SKM-1 (cell line): ENCODE measurements around the gene MYO16.
"Not testable (repeated sequence)": the region's sequence is repeated elsewhere in the genome, so short reads cannot be mapped to it uniquely, and the experiment has no call there.

Experiments
- DNase-seq: peaks from one replicate; lab custom pipeline; 2025; ENCODE audit not compliant: unreplicated experiment; lab: John Stamatoyannopoulos, UW

Gene MYO16

DNA sequence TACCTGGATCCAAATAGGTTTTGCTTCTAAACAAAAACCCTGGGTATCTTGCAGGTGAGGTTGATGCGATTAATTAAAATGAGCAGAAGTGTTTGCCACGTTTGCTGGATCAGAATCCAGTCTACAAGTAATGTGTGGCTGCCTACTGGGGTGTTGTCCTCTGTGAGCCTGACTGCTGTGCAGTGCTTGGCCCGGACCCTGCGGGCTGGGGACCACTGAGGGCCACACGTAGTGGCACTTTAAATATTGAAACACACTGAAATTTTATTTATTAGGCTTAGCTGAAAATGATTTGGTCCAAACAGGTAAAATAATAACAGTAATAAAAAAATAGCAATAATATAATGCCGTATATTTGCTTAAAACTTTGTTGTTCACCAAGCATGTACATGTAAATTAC, 338.0 kb downstream of the MYO16 start:
- DNase-seq = no peak

DNA sequence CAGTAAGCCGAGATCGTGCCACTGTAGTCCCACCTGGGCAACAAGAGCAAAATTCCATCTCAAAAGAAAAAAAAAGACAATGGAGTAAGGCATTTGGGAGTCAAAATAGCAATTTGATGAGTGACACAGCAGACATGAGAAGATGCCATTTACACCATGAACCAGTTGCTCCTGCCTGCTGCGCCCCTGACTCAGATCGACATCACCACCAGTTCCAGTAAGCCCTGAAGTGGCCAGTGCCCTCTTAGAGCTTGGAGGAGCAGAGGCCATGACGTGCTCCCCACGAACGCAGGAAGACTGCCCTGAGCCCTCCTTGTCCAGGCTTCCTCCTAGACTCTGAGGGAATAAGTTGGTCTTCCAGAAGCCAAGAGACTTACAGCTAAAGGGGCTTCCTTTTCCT, 339.2 kb downstream of the MYO16 start:
- no peak for DNase-seq

DNA sequence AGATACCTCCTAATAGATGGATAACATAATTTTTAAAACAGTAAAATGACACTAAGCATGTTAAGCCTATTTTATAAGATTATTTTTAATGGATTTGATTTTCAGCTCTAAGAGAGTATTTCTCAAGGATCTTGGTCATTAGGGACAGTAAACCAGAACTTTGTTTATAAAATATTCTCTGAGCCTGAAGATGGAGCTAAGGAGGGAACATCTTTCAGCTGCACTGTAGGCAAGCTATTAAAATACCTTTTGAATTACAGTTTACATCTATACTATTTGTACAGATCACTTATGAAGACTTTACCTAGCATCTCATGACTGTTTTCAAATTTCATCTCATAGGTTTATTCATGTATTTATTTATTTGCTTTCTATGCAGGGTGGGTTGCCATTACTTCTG, 345.3 kb downstream of the MYO16 start:
- no peak for DNase-seq

DNA sequence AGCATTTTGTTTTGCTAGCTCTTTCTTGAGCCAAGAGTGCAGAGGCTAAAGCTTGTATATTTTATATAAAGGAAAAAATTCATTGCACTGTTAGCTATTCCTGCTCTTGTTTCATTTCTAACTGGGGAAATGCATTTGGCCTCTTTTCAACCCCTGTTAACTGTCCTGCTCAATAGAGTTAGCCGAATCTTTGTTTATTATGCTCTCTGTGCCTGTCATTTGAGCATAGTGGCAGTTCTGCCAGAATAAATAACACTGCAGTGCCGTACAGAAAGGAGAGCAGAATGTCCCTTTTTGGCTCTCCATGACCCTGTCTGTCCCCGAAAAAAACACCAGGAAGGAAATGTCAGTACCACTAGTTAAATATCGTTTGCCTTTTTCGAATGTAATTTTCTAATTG, 350.8 kb downstream of the MYO16 start:
- no peak for DNase-seq

DNA sequence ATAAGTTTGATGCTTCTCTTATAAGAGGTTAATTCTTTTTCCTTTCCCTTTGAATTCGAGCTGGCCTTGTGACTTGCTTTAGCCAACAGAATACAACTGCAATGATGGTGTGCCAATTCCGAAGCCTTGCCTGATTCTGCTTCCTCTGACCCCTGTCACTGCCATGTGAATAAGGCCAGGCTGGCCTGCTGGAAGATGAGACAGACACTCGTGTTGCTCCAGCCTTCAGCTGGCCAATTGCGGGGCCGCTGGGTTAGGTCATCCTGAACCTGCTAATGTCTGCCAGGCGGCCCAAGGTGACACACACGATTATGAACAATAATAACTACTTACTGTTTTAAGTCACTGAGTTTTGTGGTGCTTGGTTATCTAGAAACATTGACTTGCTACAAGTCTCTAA, 352.0 kb downstream of the MYO16 start:
- DNase-seq = no peak

DNA sequence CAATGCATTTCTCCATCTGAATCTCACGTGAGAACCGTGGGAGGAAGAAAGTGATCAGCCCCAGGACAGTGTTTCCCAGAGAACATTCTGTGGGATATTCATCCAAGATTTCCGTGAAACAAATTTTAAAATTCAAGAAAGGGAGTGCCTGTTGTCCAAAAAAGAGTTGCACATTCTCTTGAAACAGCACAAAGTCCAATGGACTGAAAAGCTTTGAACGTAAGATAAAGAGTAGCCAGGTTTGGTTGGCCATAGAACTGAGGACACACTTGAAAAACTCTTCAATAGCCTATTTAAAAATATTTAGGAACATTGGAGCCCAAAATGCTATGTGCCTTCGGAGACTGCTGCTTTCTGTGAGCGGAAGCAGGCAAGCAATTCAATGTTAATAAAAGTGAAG, 353.9 kb downstream of the MYO16 start:
- no peak for DNase-seq

DNA sequence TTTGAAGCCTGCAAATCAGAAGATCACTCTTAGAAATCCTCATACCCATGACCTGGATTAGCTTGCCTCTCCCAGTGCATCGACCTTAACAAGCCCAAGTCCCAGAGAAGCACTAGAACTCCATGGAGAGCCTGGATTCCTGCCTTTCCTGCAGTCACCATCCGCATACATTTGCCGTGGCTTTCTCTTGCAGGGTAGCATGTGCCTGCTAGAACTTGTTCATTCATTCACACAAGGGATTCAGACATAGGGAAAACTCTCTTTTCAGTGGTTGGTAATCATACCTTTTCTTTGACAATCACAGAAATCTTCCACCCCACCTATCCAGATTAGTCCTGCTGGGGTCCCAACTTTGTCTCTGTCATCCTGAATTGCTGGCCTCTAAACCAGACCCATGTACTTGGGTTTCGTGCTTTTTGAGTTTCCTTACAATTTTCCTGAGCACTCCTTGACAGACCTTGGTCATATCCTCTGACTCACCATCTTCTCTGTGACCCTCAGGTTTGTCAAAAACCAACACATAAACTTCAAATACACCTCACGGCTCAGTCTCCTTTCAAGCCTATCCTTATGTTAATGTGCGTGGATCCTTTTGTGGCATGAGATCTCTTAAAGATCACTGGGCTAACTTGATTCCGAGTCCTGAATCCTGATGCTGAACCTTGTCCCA, 355.0 kb downstream of the MYO16 start:
- DNase-seq = no peak

DNA sequence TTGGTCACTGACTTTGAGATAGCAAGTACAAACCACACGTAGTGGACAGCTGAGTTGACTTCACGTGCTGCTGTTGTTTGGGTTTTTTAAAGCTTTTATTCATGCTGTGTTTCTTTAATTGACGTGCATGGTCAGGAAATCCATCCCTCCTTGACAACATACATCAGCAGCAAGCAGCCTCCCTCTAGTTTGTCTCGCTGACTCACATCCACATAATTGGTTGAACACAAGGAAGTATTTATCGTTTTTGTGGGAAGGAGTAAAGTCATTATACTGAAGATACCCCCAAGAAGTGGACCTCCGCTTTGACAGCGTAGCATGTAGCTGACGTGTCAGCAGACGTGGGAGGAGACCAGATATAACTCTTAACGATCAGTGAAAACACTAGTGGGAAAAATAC, 355.8 kb downstream of the MYO16 start:
- no peak for DNase-seq

DNA sequence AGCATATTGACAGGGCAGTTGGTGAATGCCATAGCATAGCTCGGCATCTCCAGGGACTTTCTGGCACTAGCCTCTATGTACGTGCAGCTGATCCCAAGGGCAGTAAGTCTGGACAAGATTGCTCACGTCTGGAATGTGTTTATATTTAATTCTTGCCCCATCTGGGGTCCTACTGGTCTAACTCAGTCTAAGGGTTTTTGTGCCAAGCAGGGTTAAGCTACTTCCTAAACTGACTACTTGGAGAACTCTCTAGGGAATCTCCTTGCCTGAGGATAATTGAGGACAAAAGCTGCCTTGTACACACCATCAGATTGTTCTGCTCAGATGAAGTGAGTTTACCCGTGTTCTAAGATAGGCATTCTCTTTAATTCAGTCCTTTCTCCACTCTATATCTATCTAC, 358.1 kb downstream of the MYO16 start:
- no peak for DNase-seq

DNA sequence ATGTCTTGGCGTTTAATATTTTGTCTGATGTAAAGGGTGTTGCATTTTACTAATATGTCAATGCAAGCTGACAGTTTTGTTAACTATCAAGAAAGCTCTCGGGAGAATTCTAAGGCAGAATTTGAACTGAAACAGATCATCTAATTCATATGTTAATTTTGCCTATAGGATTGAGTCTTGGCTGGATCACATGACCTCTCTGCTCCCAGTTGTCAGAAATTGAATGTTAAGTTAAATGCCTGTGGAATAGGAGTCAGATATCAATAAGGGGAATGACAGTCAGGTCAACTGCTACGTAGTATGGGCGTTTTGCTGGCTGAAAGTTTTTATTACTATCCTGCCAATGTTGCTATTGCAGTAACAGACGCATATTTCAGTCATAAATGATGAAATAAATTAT, 358.5 kb downstream of the MYO16 start:
- DNase-seq = no peak

DNA sequence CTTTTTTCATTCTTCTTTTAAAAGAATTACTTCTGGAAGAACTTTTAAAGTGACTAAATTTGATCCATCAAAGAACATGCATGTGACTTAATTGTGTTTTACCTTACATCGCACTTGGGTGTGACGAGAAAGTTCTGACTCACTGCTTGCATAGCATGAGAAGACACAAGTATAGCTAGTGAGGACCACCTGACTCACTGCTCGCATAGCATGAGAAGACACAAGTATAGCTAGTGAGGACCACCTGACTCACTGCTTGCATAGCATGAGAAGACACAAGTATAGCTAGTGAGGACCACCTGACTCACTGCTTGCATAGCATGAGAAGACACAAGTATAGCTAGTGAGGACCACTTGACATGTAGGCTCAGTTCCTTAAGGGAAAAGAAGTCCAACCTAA, 362.0 kb downstream of the MYO16 start:
- DNase-seq = not testable (repeated sequence)

DNA sequence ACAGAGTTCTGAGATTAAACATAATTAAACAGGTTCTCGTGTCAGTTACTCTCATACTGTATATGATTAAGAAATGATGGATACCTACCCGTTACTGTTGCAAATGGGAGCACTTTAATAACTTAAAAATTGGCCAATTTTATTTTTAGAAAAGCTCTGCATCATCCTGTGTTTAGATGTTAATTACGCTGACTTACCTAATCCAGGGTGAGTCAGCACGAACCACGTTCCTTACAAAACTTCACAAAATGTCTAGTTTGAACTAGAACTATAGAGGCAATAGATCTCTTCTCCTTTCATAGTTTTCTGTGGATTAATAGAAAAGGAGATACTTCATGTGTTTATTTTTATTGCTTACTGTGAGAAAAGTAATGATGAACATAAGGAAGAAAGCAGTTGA, 363.9 kb downstream of the MYO16 start:
- no peak for DNase-seq

DNA sequence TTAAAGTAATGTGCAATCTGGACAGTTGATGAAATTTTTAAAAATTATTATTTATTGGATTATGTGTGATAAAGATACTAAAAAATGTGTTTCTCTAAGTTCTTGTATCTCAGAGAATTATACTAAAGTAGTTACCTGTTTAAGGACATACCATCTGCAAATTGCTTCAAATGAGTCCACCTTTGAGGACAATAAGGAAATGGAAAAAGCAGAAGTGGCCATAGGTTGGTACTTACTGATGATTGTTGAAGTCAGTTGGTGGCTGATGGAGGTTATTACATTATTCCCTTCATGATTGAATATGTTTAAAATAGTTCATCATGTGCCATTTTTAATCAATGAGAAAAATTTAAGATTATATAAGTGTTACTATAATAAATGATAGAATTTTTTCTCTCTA, 367.0 kb downstream of the MYO16 start:
- DNase-seq = no peak

DNA sequence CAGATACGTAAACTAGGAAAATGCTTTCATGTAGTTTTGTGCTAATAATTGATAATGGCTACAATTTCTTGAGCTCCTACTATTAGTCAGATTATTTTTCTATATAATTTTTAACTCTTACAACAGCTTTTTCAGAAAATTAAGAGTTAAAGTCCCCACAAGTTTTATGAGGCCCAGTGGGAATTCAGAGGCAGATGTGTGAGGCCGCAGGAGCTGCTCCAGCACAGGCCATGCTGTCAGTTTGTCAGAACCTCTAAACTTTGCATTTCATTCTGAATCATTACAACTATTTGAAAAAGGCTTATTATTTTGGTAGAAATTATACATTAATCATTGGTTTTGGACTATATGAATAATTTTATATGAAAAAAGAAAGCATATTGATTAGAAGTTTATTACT, 370.8 kb downstream of the MYO16 start:
- no peak for DNase-seq

DNA sequence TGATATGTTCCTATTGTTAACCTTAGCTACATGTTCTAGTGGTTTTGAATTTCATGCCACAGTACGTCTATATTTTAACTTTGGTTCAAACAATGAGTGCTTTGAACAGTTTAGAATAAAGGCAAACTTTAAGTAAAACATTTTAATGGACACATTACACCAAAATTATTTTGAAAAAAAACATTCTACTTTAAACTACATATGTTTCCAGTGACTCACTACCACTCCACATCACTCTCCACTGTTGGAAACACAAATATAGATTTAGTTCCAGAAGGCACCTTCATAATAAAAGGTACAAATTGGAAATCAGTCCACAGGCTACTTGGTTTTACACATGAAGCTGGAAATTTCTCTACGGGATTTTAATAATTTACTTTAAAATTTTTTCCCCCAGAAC, 373.5 kb downstream of the MYO16 start:
- DNase-seq = no peak

DNA sequence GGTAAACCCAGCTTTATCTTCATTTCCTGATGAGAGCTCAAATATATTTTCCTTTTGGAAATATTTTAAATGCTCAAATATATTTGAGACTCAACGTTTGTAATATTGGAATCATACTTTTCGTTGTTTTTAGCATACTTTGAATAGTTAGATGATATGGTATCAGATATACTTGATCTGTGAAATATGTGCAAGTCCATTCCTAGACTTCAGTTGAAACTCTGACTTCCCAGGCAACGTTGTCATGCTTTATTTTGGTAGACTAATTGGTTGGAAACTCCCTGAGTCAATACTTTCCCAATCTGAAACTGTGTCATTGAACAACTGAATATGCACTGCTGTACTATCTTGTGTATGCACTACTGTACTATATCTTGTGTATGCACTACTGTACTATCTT, 378.5 kb downstream of the MYO16 start:
- no peak for DNase-seq

DNA sequence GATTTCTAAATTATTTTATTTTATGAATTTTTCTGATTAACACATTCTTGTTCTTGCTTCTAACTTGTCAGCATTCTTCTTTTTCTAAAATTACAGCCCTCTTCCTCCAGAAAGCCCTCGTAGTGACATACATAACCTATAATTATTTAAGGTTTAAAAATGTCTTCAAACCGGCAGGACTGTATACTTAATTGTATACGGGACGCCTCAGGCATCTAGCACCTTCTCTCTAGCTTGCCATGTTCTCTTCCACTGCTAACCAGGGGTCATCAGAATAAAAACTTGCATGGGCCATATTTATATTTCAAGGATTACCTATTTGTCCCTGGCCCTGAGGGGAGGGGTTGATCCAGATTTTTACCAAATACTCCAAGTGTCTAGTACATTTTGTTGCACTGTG, 380.3 kb downstream of the MYO16 start:
- no peak for DNase-seq

DNA sequence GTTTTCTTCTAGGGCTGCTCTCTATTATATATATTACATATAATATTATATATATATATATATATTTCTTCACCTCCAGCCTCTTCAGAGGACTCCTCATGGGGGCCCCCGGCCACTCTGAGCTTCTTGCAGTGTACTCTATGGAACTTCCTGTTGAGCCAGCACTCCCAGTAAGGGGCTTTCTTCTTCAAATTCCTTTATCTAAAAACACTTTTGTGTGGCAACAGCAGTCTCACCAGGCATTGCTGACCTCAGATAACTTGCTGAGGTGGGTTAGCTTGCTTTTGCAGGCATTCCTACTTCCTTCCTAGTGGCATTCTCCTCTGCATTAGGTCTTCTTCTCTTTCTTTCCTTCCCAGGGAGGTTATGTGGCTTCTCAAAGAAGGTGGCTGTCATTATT, 381.5 kb downstream of the MYO16 start:
- DNase-seq = peak; percentile 40

DNA sequence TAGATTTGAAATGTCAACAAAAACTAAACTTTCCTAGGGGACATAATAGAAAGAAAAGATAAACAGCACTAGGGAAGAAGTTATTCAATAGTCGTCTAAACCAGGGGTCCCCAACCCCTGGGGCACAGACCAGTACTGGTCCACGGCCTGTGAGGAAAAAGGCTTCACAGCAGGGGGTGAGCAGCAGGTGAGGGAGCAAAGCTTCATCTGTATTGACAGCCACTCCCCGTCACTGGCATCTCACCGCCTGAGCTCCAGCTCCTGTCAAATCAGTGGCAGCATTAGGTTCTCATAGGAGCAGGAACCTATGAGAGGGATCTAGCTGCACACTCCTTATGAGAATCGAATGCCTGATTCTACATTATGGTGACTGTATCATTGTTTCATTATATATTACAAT, 382.7 kb downstream of the MYO16 start:
- DNase-seq = no peak

DNA sequence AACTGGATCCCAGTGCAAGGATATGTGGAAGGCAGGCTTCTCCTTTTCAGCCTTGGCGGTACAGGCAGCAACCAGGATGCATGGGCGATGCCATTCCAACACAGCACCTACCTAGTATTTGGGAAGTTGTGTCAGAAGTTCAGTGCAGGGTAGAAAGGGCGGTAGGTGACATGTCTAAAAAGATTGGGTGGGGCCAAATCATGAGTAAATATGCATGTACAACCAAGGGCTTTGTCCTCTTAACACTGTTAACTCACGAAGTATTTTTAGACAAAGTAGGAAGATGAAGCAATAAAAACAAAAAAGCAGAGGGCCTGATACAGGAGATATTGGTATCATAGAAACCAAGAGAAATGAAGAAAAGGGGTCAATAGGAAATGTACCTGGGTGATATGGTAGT, 392.1 kb downstream of the MYO16 start:
- DNase-seq = no peak

DNA sequence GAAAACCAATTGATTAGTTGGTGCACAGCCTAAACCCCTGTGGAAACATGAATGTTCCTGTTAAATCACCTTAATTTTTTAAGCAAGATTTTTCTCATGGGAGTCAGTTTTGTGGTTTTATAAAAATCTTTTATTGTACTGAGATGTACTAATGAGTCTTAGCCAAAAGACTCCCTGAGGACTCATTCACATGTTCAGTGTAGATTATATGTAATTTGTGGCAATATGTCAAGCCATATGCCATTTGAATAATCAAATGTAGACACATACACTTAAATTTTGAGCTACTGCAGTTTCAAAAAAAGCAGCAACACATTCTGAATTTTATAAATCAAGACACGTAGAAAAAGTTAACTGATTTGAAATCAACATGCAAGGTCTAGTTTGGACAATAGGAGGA, 395.2 kb downstream of the MYO16 start:
- no peak for DNase-seq

DNA sequence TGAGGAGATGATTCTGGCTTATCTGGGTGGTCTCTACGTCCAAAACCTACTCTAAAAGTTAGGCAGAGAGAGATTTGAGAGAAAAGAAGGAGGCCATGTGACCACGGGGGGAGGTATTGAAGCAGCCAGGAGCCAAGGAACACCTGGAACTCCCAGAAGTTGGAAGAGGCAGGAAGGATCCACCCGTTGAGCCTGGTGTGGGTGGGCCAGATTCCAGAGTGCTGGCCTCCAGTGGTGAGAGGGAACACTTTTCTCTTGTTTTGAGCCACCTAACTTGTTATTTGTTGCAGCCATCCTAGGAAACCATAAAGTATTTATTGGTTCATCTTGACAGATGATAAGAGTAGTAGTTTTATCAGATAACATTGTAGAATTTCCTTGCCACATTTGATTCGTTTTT, 396.9 kb downstream of the MYO16 start:
- DNase-seq = no peak

DNA sequence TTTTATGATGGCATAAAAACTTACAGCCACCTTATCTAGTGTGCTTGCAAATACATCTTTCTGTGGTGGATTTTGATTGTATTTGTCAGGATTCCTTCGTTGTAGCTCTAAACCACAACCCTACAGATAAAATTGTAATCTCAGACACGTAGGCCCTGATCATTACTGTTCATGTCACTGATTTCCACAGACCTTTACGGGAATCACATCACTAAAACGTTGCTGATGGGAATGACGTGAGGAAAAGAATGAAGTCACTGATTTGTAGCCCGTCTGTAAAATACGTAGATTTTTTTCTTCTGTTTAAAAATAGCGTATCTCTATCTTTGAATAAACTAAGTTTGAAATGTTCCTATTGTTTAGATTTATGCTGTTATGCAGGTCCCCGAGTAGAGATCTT, 399.2 kb downstream of the MYO16 start:
- no peak for DNase-seq

DNA sequence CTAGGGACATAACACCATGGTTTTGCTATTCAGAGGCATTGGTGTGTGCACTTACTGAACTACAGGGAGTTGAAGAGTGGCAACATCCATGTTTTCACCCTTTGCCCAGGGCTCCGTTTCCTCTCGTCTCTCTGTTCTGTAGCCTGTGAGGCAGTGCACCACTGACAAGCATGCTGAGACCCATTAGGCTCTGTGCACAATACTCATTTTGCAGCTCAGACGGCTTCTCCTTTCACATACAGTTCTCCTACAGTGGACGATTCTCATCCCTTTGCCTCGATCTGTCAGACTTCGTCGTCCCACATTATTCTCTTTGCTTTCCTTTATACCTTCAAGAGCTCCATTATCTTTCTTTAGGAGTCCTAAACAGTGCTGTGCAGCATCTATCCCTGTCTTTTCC, 403.7 kb downstream of the MYO16 start:
- DNase-seq = no peak
